BJ (cell line): ENCODE results near the gene MYO7A. TPM values are rescaled to one million over a fixed set of nuclear protein-coding genes. Genes with fewer than 3 reads are reported as not detected.

Experiments used
- CTCF ChIA-PET: fragments of 350-600 bp; formaldehyde crosslinking; extraction: SDS; loops from one replicate; lab custom pipeline; 2021; ENCODE audit warnings: antibody characterized with exemption, inconsistent platforms; lab: Yijun Ruan, JAX
- POLR2A ChIA-PET: fragments of 300-600 bp; sonication (Branson Sonifier 250); formaldehyde crosslinking; extraction: SDS; loops from one replicate; lab custom pipeline; 2021; ENCODE audit warnings: antibody characterized with exemption; lab: Charles Lee
- DNase-seq: peaks from one replicate; pipeline ENCODE4 v3.0.0-alpha.2; 2011; ENCODE audit warnings: low read depth
- H3K27me3 ChIP-seq: 2 replicates; pipeline ENCODE4 v1.6.0; 2011; ENCODE audit warnings: low read length; ENCODE audit not compliant: control insufficient read depth, insufficient read depth
- H3K36me3 ChIP-seq: 2 replicates; pipeline ENCODE4 v1.5.1; 2011; ENCODE audit warnings: low read length; ENCODE audit not compliant: control insufficient read depth, insufficient read depth
- H3K4me3 ChIP-seq: 2 replicates; pipeline ENCODE4 v1.5.1; 2011; ENCODE audit warnings: low read depth, mild to moderate bottlenecking, control low read depth, low read length
- polyA plus RNA-seq: library from polyadenylated mRNA; depleted of rRNA; stranded (reverse); fragments of >200 nt; gene quantifications from 2 replicates; pipeline ENCODE4 v1.2.3, GENCODE V29; 2011
- TF ChIP-seq, protein P1 (sequence below): IDR thresholded peaks from 2 replicates; pipeline ENCODE4 v1.5.1; 2011; ENCODE audit warnings: low read depth, mild to moderate bottlenecking, control low read depth, inconsistent platforms, low read length, moderate library complexity; ENCODE audit not compliant: insufficient read depth

The MYO7A gene
- polyA plus RNA-seq, 1 experiment = 0.01 TPM

DNA sequence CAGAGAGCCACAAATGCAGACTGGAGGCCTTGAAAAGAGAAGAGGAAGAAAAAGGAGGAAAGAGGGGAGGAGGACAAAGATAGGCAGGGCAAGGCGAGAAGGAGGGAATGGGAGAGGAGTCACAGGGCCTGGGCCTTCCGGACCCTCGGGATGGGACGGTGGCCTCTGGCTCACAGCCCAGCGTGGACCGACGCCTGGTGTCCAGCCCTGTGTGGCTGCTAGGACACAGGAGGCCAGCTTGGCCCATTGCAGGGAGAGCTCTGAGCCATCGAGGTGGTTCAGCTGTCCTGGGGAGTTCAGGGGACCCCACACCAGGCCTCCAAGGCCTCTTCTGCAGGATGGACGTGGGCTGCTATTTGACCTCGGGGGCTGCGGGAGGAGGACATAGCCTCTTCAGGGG, 9.4 kb downstream of the MYO7A start:
- POLR2A ChIA-PET = no interaction called here
- DNase-seq = no peak
- H3K4me3 ChIP-seq = no peak overlapping the region
- H3K36me3 ChIP-seq = no peaks in the 10 kb centered on the region
- CTCF ChIA-PET = interaction anchor here (0.9 to 3.5 kb wide), 3 partner anchors 10 to 482 kb away, joined by 3 to 15 read pairs (median 5); no protein-coding TSS in a partner anchor
- TF ChIP-seq, protein P1, sequence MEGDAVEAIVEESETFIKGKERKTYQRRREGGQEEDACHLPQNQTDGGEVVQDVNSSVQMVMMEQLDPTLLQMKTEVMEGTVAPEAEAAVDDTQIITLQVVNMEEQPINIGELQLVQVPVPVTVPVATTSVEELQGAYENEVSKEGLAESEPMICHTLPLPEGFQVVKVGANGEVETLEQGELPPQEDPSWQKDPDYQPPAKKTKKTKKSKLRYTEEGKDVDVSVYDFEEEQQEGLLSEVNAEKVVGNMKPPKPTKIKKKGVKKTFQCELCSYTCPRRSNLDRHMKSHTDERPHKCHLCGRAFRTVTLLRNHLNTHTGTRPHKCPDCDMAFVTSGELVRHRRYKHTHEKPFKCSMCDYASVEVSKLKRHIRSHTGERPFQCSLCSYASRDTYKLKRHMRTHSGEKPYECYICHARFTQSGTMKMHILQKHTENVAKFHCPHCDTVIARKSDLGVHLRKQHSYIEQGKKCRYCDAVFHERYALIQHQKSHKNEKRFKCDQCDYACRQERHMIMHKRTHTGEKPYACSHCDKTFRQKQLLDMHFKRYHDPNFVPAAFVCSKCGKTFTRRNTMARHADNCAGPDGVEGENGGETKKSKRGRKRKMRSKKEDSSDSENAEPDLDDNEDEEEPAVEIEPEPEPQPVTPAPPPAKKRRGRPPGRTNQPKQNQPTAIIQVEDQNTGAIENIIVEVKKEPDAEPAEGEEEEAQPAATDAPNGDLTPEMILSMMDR = no peak
- H3K27me3 ChIP-seq = peaks cover 2% of the 10 kb centered on the region

DNA sequence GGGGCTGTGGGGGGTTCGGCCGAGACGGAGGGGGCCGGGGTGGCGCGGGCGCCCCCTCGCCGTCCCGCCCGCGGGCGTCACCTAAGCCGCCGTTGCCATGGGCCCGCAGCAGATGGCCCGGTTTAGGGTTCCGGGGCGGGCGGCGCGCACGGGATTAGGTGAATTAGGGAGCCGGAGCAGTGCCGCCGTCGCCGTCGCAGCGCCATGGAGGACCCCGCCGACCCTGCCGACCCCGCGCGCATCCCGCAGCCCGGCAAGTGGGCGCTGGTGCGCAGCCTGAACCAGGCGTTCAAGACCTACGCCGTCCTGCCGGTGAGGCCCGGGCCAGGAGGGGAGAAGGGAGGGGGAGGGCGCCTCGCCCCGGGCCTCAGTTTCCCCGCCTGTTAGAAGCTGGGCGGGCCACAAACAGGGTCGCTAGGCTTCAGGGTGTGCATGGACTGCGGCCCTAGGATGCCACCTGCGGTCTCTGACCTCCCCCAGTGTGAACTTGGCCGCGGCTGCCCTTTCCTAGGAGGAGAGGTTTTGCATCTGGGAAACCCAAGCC, 10.1 kb downstream of the MYO7A start:
- ChIA-PET CTCF (interaction anchor here (3.5 kb wide), 1 partner anchor 11 kb away, joined by 15 read pairs; no protein-coding TSS in a partner anchor), POLR2A (no interaction called here)
- Histone ChIP-seq H3K36me3 (no peaks in the 10 kb centered on the region), H3K4me3 (no peak overlapping the region), H3K27me3 (peaks cover 3% of the 10 kb centered on the region)
- DNase-seq = no peak
- TF ChIP-seq, protein P1 = no peak

DNA sequence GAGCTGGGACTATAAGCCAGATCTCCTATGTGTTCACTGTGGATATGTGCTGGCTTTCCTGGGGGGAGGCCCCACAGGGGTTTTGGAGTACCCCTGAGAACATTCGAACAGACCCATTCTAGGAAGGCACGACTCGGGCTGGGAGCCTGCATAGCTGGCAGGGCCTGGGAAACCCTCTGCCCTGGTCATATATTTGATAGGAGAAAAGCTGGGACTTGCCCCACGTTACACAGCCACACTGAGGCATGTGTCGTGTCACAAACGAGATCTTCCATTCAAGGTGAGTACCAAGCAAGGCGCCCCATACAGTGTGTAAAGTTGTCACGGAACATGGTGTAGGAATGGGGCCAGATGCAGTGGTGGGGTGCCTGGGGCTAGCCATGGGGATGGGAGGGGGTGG, 11.2 kb downstream of the MYO7A start:
- no peak overlapping the region for H3K4me3 ChIP-seq
- CTCF ChIA-PET = interaction anchor here (2.8 to 3.2 kb wide), 2 partner anchors 12 to 48 kb away, joined by 9 to 30 read pairs; partner anchors contain the start of gene MYO7A
- POLR2A ChIA-PET = interaction anchor here (0.6 kb wide), 1 partner anchor 29 kb away, joined by 4 read pairs; no protein-coding TSS in a partner anchor
- no peaks in the 10 kb centered on the region for H3K36me3 ChIP-seq
- H3K27me3 ChIP-seq = peaks cover 3% of the 10 kb centered on the region
- TF ChIP-seq, protein P1 = no peak
- no peak for DNase-seq

DNA sequence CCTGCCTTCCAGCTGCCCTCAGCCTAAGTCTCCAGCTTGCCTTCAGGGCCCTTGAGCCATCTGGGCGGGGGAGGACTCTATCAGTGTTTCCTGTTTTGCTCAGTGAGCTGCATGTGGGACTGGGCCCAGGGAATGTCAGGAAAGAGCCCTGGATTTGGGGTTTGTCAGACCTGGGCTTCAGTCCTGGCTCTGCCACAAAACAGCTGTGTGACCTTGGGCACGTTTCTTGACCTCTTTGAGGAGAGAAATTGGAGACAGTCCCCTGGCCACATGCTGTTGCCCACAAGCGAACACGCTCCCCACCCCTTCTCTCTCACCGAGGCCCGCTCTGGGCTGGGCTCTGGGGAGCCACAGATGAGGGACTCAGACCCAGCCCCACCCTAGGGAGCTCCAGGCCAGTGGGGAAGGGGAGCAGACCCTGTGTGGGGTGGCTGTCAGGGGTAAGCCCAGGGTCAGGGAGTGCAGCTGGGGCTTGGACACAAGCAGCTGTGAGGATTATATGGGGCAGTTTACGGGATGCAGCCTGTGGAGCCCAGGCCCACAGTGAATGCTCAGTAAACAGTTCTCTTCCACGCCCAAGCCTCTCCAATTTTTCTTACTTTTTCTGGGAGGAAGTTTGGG, 12.3 kb downstream of the MYO7A start:
- POLR2A ChIA-PET = no interaction called here
- H3K36me3 ChIP-seq = no peaks in the 10 kb centered on the region
- no peak overlapping the region for H3K4me3 ChIP-seq
- CTCF ChIA-PET = interaction anchor here (1.2 to 3.2 kb wide), 4 partner anchors 10 to 408 kb away, joined by 3 to 30 read pairs (median 9); partner anchors contain the start of gene MYO7A
- TF ChIP-seq, protein P1 = no peak
- DNase-seq = no peak
- peaks cover 5% of the 10 kb centered on the region for H3K27me3 ChIP-seq

DNA sequence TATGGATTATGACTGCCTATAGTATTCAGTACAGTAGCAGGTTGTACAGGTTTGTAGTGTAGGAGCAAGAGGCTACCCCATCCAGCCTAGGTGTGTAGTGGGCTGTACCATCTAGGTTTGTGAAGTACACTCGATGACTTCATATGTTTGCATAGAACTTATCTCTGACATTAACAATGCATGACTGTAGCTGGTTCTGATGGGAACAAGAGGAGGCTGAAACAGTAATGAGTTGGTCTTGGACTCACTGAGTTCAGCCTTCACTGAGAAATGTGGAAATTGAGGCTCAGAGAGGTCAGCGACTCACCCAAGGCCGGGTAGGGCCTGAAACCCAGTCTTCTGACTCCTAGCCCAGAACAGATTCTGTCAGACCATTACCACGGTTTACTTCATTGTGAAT, 13.0 kb downstream of the MYO7A start:
- DNase-seq = no peak
- ChIA-PET CTCF (interaction anchor here (1.2 to 3.2 kb wide), 3 partner anchors 14 to 407 kb away, joined by 3 to 30 read pairs (median 9); partner anchors contain the start of gene MYO7A), POLR2A (no interaction called here)
- Histone ChIP-seq H3K27me3 (peaks cover 5% of the 10 kb centered on the region), H3K36me3 (no peaks in the 10 kb centered on the region), H3K4me3 (no peak overlapping the region)
- TF ChIP-seq, protein P1 = no peak
